Naive B cell (primary cell): ENCODE measurements around the gene COPS8. TPM values are rescaled to one million over a fixed set of nuclear protein-coding genes. Genes with fewer than 3 reads are reported as not detected.

Experiments used
- ATAC-seq, 2 donors: fragments of 150-1000 bp; cut with Tn5 transposase; 2 replicates each; pipeline ENCODE4 v1.10.0; 2021; ENCODE audit warnings: low read depth in 2 of 2, mild to moderate bottlenecking in 2 of 2, moderate library complexity in 2 of 2
- DNase-seq: peaks from one replicate; pipeline ENCODE4 v3.0.0; 2022
- H3K27ac Mint-ChIP-seq, 6 donors: one replicate each; pipeline ENCODE4 v1.8.0; 2020 to 2022; ENCODE audit warnings: mild to moderate bottlenecking in 6 of 6, mixed read lengths in 6 of 6, moderate library complexity in 5 of 6, inconsistent platforms in 2 of 6
- H3K27me3 Mint-ChIP-seq, 3 donors: one replicate each; pipeline ENCODE4 v1.8.0; 2021 to 2022; ENCODE audit warnings: mixed read lengths in 3 of 3, mild to moderate bottlenecking in 1 of 3
- H3K36me3 Mint-ChIP-seq, 2 donors: one replicate each; pipeline ENCODE4 v1.8.0; 2020 to 2022; ENCODE audit warnings: mixed read lengths in 2 of 2, inconsistent platforms in 1 of 2, mild to moderate bottlenecking in 1 of 2
- H3K4me1 Mint-ChIP-seq, 3 donors: one replicate each; pipeline ENCODE4 v1.8.0; 2020 to 2022; ENCODE audit warnings: mixed read lengths in 3 of 3, inconsistent platforms in 1 of 3, mild to moderate bottlenecking in 1 of 3, moderate library complexity in 1 of 3
- H3K4me3 Mint-ChIP-seq, 8 donors: one replicate each; pipeline ENCODE4 v1.8.0; 2020 to 2022; ENCODE audit warnings: mild to moderate bottlenecking in 8 of 8, mixed read lengths in 8 of 8, moderate library complexity in 8 of 8, inconsistent platforms in 2 of 8
- H3K9me3 Mint-ChIP-seq, 7 donors: one replicate each; pipeline ENCODE4 v1.8.0; 2020 to 2022; ENCODE audit warnings: mixed read lengths in 7 of 7, mild to moderate bottlenecking in 5 of 7, inconsistent platforms in 2 of 7, moderate library complexity in 1 of 7
- polyA plus RNA-seq, 6 donors: library from polyadenylated mRNA; unstranded; fragments of 300-500 nt; fragmentation: Illumina TruSeq; gene quantifications; one replicate each; pipeline ENCODE4 v1.2.3, GENCODE V29; 2021; ENCODE audit warnings: low read depth in 6 of 6

The COPS8 gene
- polyA plus RNA-seq, 6 donors from 2014 or later: 39.3 to 67.1 (median 54.6) TPM

DNA sequence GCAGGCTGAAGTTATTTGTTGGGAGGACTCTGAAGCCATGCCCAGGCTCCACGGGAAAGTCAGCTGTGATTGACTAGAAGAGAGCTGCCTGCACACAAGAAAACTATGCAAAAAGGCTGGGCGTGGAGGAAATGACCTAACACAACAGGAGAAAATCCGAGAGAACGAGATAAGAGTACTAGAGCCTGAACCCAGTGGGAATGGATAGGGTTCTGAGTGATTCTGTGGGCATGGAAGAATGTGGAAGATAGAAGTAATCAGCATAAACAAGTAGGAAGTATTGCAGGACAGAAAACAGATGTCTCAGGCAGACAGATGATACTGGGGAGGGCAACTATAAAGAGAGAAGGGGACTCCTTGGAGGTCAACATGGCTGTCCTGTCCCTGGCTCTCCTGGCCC is 12.1 kb upstream of the COPS8 start:
- H3K4me1 Mint-ChIP-seq: no peaks in the 10 kb centered on the region
- no peaks in the 10 kb centered on the region for H3K9me3 Mint-ChIP-seq
- ATAC-seq (no peak), DNase-seq (no peak)
- H3K36me3 Mint-ChIP-seq: no peaks in the 10 kb centered on the region
- no peak overlapping the region for H3K4me3 Mint-ChIP-seq
- no peak overlapping the region for H3K27ac Mint-ChIP-seq
- peaks cover 0 to under 1% (median 0%) of the 10 kb centered on the region in 3 donors for H3K27me3 Mint-ChIP-seq

DNA sequence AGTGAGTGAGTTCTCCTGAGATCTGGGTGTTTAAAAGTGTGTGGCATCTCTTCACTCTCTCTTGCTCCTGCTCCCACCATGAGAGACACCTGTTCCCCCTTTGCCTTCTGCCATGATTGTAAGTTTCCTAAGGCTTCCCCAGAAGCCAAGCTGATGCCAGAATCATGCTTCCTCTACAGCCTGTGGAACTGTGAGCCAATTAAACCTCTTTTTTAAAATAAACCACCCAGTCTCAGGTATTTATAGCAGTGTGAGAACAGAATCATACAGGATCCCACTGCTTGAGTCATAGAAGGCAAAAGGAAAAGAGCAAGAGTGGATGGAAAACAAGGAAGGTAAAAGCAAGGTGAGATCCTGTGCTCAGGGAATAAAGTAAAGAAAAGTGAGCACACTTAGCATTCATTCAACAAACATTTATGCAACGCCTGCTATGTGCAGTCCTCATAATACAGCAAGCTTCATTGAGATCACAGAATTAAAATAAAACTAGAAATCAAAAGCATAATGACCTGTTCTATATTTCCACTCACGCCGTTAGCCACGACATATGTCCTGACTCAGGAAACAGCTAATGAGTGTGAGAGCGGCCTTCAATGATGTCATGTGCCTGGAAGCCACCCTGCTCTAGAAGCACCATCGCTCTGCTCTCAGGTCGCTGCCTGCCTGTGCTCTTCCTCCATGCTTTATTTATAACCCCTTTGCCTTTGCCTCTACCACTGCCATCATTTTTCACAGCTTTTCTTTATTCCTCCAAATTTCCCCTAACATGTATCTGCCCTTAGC is 11.3 kb upstream of the COPS8 start:
- DNase-seq: no peak
- Mint-ChIP-seq H3K4me3 (no peak overlapping the region), H3K27me3 (no peaks in the 10 kb centered on the region), H3K9me3 (no peaks in the 10 kb centered on the region), H3K27ac (peak overlapping the region in 1 of 6 donors; percentile 9), H3K4me1 (no peaks in the 10 kb centered on the region), H3K36me3 (no peaks in the 10 kb centered on the region)
- no peak for ATAC-seq

DNA sequence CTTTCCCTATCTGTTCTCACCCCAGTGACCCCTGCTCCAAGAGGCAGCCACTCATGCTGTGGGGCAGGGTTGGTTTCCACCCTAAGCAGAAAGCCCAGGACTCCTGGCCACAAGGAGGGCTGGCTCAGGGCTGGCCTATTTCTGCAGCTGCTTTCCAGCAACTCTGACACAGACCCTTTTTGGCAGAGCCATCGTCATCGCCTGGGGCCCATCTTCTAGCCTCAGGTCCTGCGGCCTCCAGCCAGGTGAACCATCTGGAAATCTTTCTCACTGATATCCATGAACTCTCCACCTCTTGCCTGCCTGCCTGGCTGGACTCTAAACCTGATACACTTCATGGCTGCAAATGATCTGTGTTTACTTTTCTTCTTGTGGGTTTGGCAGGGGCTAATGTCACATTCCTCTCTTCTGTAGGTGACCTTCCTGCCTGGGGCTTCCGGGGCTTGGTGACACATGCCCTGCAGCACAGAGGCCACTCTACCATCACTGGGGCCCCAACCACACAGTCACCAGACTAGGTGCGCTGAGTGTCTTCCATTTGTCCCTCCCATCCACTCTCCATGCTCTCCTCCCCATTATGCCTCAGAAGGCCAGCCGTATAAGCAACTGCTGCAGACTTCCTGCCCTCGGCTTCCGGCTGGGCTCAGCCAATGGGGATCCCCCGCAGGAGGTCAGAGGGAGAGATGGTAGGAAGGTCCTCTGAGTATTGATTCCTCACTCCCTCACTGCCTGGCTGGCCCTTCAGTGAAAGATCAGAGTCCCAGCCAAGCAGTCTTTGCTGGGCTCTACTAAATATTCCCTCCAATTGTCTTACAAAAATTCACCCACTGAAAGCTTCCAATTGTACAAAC is 9.7 kb upstream of the COPS8 start:
- peaks cover 0 to 2% (median 0%) of the 10 kb centered on the region in 3 donors for H3K27me3 Mint-ChIP-seq
- peak overlapping the region in 1 of 6 donors; percentile 23 for H3K27ac Mint-ChIP-seq
- ATAC-seq (no peak), DNase-seq (no peak)
- no peaks in the 10 kb centered on the region for H3K36me3 Mint-ChIP-seq
- H3K4me3 Mint-ChIP-seq: no peak overlapping the region
- H3K9me3 Mint-ChIP-seq: no peaks in the 10 kb centered on the region
- no peaks in the 10 kb centered on the region for H3K4me1 Mint-ChIP-seq

DNA sequence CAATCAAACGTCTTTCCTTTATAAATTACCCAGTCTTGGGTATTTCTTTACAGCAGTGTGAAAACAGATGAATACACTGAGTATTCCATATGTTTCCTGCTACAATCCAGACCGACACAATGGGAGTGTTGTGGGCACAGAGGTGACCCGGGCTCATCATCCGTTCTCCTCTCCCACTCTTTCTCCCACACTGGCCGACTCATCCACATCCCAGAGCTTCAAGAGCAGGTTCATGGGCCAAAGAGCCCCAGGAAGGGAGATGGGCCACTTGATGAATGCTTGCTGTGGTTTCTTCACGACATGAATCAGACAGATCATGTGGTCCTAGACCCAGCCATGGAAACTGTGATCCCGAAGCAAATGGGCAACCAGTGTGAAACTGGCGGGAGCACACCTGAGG is 4.1 kb upstream of the COPS8 start:
- H3K4me1 Mint-ChIP-seq: peaks cover 10 to 27% (median 16%) of the 10 kb centered on the region in 3 donors
- ATAC-seq (no peak), DNase-seq (no peak)
- H3K27ac Mint-ChIP-seq: peak overlapping the region in 2 of 6 donors; percentile 16 to 49
- H3K4me3 Mint-ChIP-seq: peak overlapping the region in 1 of 8 donors; percentile 67
- H3K36me3 Mint-ChIP-seq: no peaks in the 10 kb centered on the region
- peaks cover 0 to 11% (median 6%) of the 10 kb centered on the region in 3 donors for H3K27me3 Mint-ChIP-seq
- H3K9me3 Mint-ChIP-seq: no peaks in the 10 kb centered on the region

DNA sequence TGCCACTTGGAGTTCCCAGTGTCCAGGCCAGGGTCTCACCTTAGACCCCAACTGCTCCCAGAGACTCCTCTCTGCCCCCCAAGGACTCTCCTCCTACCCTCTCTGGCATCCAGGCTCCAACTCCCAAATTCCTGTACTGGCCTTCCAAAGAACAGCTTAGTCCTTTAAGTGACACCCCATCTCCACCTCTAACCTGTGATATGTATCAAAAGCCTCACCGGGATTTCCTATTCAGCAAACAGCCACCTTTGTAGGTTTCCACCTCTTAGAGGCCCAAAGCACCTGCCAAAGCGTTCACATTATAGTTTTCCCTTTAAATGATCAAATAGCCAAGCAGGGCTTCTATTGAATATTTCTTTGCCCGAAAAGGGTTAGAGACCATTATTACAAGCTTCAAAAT is 2.7 kb upstream of the COPS8 start:
- ATAC-seq (no peak), DNase-seq (no peak)
- H3K9me3 Mint-ChIP-seq: no peaks in the 10 kb centered on the region
- peaks cover 11 to 35% (median 18%) of the 10 kb centered on the region in 3 donors for H3K4me1 Mint-ChIP-seq
- H3K27me3 Mint-ChIP-seq: peaks cover 0 to 11% (median 6%) of the 10 kb centered on the region in 3 donors
- peak overlapping the region in 1 of 6 donors; percentile 55 for H3K27ac Mint-ChIP-seq
- H3K4me3 Mint-ChIP-seq: peak overlapping the region in 1 of 8 donors; percentile 94
- no peaks in the 10 kb centered on the region for H3K36me3 Mint-ChIP-seq

DNA sequence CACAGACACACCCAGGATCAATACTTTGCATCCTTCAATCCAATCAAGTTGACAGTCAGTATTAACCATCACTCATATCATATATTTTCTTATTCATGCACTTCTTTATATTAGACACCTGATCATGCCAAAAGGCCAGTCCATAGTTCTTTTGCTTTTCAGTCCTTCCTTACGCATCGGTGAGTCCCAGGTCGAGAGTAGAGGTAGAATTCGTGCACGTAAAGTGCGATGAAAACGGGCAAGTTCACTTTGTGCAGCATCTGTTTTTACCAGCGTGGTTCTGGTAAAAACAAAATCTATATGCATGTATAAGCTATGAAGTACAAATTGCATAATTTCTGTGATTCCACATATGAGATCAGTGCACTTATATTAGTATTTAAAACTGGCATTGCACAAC is 1.2 kb upstream of the COPS8 start:
- ATAC-seq (no peak), DNase-seq (no peak)
- peaks cover 11 to 35% (median 18%) of the 10 kb centered on the region in 3 donors for H3K4me1 Mint-ChIP-seq
- H3K4me3 Mint-ChIP-seq: peak overlapping the region; percentile 94 to 100 (median 99)
- peak overlapping the region in 3 of 6 donors; percentile 97 to 99 (median 98) for H3K27ac Mint-ChIP-seq
- no peaks in the 10 kb centered on the region for H3K36me3 Mint-ChIP-seq
- H3K27me3 Mint-ChIP-seq: peaks cover 0 to 11% (median 6%) of the 10 kb centered on the region in 3 donors
- no peaks in the 10 kb centered on the region for H3K9me3 Mint-ChIP-seq

- H3K9me3 Mint-ChIP-seq: no peaks in the 10 kb centered on the region
- peaks cover 20 to 30% of the 10 kb centered on the region in 2 donors for H3K36me3 Mint-ChIP-seq
- H3K4me1 Mint-ChIP-seq: peaks cover 18 to 26% (median 22%) of the 10 kb centered on the region in 3 donors
- no peak overlapping the region for H3K4me3 Mint-ChIP-seq
- no peak for DNase-seq
- H3K27ac Mint-ChIP-seq: peak overlapping the region in 1 of 6 donors; percentile 69
- no peaks in the 10 kb centered on the region for H3K27me3 Mint-ChIP-seq
- no peak for ATAC-seq
These were observed 5.2 kb downstream of the COPS8 start for GRCh38 chr2:237090906-237091305.

DNA sequence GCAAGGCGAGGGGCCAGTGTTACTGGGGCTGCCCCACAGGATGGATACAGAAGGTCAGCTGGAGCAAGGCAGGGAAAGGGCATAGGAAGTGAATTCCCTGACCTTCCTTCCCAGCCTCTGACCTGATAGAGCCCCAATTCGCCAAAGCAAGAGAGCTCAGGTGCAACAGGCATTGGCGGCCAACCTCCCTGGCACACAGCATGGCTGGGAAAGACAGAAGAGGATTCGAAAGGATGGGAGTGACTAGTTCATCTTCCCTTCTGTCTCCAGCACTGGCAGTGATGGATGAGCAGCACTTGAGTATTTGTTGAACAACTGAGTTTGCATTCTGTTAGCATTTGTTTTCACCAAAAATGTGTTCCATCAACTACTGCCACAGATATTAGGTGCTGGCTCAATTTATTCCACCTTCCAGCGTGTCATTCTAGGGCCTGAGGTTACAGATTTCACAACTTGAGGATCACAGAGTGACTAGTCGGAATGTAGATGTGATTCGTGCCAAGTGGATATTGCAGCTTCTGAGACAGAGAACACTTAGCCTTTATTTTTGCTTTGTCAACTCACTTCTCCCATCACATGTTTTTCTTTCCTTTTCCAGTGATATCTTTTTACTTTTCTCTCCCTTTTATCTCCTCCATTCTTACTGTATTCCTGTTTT is 6.2 kb downstream of the COPS8 start:
- Mint-ChIP-seq H3K4me3 (no peak overlapping the region), H3K36me3 (peaks cover 30 to 39% of the 10 kb centered on the region in 2 donors), H3K27ac (peak overlapping the region in 1 of 6 donors; percentile 85), H3K27me3 (no peaks in the 10 kb centered on the region), H3K4me1 (peaks cover 13 to 19% (median 13%) of the 10 kb centered on the region in 3 donors), H3K9me3 (no peaks in the 10 kb centered on the region)
- ATAC-seq (no peak), DNase-seq (no peak)

GRCh38 chr2:237092506-237092905 is 6.8 kb downstream of the COPS8 start:
- Mint-ChIP-seq H3K36me3 (peaks cover 35 to 39% of the 10 kb centered on the region in 2 donors), H3K9me3 (no peaks in the 10 kb centered on the region), H3K27me3 (no peaks in the 10 kb centered on the region), H3K27ac (peak overlapping the region in 1 of 6 donors; percentile 85), H3K4me1 (peaks cover 9 to 19% (median 13%) of the 10 kb centered on the region in 3 donors), H3K4me3 (no peak overlapping the region)
- ATAC-seq (no peak), DNase-seq (no peak)

DNA sequence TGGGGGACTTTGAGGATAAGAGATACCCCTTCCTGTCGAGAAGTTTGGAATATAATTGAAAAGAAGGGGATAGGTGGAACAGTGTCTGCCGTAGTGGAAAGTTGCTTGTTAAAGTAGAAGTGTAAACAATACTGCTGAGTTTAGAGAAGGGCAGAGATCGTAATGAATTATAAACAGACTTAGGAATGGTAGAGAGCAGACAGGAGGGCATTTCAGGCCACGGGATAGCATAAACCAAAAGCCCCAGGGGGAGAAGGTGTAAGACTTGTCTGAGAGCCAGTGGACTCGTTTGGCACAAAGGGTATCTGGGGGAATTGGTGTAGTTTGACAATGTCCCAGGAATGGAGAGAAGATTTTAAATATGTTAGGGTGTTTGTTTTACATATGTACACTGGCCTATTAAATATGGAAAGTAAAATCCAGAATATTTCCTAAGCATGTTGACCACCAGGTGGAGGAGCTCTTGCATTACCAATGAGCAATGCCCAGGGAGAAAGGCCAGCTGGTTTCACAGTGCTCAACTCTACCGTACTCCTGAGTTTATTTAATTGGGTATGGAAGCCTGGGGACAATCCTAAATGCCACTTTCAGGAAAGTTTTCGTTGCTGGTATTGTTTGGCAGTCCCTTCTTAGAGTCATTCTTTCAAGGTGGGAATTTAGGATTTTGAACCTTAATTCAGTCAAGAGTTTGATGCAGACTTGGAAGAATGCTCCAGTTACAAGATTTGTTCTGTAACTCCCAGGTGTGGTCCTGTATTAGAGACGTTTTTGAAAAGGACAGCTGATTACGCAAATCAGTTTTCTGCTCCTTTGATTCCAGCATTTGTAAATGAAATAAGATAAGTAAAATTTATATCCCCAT is 7.5 kb downstream of the COPS8 start:
- no peaks in the 10 kb centered on the region for H3K9me3 Mint-ChIP-seq
- H3K4me1 Mint-ChIP-seq: peaks cover 6 to 19% (median 13%) of the 10 kb centered on the region in 3 donors
- H3K4me3 Mint-ChIP-seq: no peak overlapping the region
- ATAC-seq (no peak), DNase-seq (no peak)
- no peaks in the 10 kb centered on the region for H3K27me3 Mint-ChIP-seq
- H3K36me3 Mint-ChIP-seq: peaks cover 35 to 43% of the 10 kb centered on the region in 2 donors
- H3K27ac Mint-ChIP-seq: peak overlapping the region in 2 of 6 donors; percentile 34 to 85

- H3K9me3 Mint-ChIP-seq: no peaks in the 10 kb centered on the region
- no peak overlapping the region for H3K4me3 Mint-ChIP-seq
- DNase-seq: no peak
- peaks cover 6 to 13% (median 11%) of the 10 kb centered on the region in 3 donors for H3K4me1 Mint-ChIP-seq
- peak overlapping the region in 1 of 6 donors; percentile 44 for H3K27ac Mint-ChIP-seq
- ATAC-seq: no peak
- no peaks in the 10 kb centered on the region for H3K27me3 Mint-ChIP-seq
- peaks cover 45 to 69% of the 10 kb centered on the region in 2 donors for H3K36me3 Mint-ChIP-seq
These were observed 10.5 kb downstream of the COPS8 start for GRCh38 chr2:237096201-237096600.

GRCh38 chr2:237096911-237097310 is 11.2 kb downstream of the COPS8 start:
- H3K9me3 Mint-ChIP-seq: no peaks in the 10 kb centered on the region
- DNase-seq (no peak), ATAC-seq (no peak)
- peaks cover 50 to 76% of the 10 kb centered on the region in 2 donors for H3K36me3 Mint-ChIP-seq
- H3K27me3 Mint-ChIP-seq: no peaks in the 10 kb centered on the region
- no peak overlapping the region for H3K4me3 Mint-ChIP-seq
- H3K4me1 Mint-ChIP-seq: peaks cover 6 to 13% (median 11%) of the 10 kb centered on the region in 3 donors
- no peak overlapping the region for H3K27ac Mint-ChIP-seq
